Activated naive CD8-positive, alpha-beta T cell treated with anti-CD3 and anti-CD28 coated beads for 36 hours (primary cell): ENCODE measurements around the gene CIRBP. TPM values are rescaled to one million over a fixed set of nuclear protein-coding genes. Genes with fewer than 3 reads are reported as not detected.

Source experiments
- DNase-seq: peaks from one replicate; pipeline ENCODE4 v3.0.0; 2021
- H3K27ac Mint-ChIP-seq: one replicate; pipeline ENCODE4 v1.8.0; 2022; ENCODE audit warnings: mild to moderate bottlenecking, moderate library complexity, mixed read lengths
- H3K27me3 Mint-ChIP-seq: one replicate; pipeline ENCODE4 v1.8.0; 2022; ENCODE audit warnings: mild to moderate bottlenecking, mixed read lengths
- H3K36me3 Mint-ChIP-seq: one replicate; pipeline ENCODE4 v1.8.0; 2021; ENCODE audit warnings: mild to moderate bottlenecking, mixed read lengths
- H3K4me1 Mint-ChIP-seq: one replicate; pipeline ENCODE4 v1.8.0; 2021; ENCODE audit warnings: mixed read lengths
- H3K4me3 Mint-ChIP-seq: one replicate; pipeline ENCODE4 v1.8.0; 2022; ENCODE audit warnings: mild to moderate bottlenecking, moderate library complexity, mixed read lengths
- H3K9me3 Mint-ChIP-seq: one replicate; pipeline ENCODE4 v1.8.0; 2022; ENCODE audit warnings: mixed read lengths
- total RNA-seq, 2 experiments: library from RNA; stranded (reverse); gene quantifications; one replicate each; pipeline ENCODE4 v1.2.3, GENCODE V29; 2021

CIRBP gene
- total RNA-seq, result 100 to 1,000 TPM; 208 to 216 TPM

DNA sequence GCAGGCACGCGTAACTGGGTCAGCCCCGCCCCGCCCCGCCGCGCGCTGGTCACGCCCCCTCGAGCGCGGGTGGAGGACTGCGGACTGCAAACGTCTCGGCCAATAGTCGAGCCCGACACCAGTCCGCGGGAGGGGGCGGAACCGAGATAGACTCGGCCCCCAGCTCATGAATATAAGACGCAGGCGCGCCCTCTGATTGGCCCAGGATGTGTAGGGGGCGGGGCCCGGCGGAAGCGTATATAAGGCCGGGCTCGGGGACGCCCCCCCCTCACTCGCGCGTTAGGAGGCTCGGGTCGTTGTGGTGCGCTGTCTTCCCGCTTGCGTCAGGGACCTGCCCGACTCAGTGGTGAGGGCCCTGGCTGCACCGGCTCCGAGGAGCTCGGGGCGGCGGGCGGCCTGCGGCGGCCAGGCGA lies at the start of gene CIRBP:
Gene CIRBP, plus strand, starts transcription at position 268 of the 413 bp plus-strand sequence. CDS start 1,602 bp downstream, outside the sequence.
- H3K27me3 Mint-ChIP-seq, result peaks cover 4% of the 10 kb centered on the region
- peaks cover 64% of the 10 kb centered on the region for H3K4me1 Mint-ChIP-seq
- H3K9me3 Mint-ChIP-seq, result no peaks in the 10 kb centered on the region
- H3K27ac Mint-ChIP-seq, result peak within 1 kb of the TSS; percentile 96
- H3K36me3 Mint-ChIP-seq, result peaks cover 40% of the 10 kb centered on the region
- peak; percentile 99 for DNase-seq
- peak within 1 kb of the TSS; percentile 96 for H3K4me3 Mint-ChIP-seq

DNA sequence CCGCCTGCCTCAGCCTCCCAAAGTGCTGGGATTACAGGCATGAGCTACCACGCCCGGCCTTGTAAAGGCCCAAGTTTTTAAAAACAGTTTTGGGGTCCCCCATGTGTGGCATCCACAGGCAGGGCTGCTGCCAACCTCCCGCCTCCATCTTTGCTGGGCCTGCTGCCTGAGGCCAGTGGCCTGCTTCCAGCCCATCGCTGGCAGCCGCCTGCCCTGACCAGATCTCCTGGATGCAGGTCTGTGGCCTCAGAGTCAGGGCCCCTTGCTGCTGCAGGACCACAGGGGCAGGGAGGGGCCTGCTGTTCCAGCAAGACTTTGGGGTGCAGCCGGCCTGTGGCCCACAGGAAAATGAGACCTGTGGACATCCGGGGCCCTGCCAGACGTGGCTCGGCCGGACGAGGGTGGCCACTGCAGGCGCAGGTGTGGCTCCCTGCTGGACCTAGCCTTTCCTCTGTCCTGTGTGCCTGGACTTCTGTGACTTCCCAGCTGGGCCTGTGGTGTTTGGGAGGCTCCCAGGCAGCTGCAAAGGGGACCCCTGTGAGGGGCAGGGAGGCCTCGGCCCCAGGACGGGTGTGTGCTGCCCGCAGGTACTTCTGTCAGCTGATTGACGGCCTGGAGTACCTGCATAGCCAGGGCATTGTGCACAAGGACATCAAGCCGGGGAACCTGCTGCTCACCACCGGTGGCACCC lies 49.2 kb upstream of the CIRBP start:
- H3K9me3 Mint-ChIP-seq, result no peaks in the 10 kb centered on the region
- no peaks in the 10 kb centered on the region for H3K4me1 Mint-ChIP-seq
- H3K27ac Mint-ChIP-seq, result no peak overlapping the region
- H3K36me3 Mint-ChIP-seq, result no peaks in the 10 kb centered on the region
- no peak overlapping the region for H3K4me3 Mint-ChIP-seq
- H3K27me3 Mint-ChIP-seq, result no peaks in the 10 kb centered on the region
- no peak for DNase-seq

DNA sequence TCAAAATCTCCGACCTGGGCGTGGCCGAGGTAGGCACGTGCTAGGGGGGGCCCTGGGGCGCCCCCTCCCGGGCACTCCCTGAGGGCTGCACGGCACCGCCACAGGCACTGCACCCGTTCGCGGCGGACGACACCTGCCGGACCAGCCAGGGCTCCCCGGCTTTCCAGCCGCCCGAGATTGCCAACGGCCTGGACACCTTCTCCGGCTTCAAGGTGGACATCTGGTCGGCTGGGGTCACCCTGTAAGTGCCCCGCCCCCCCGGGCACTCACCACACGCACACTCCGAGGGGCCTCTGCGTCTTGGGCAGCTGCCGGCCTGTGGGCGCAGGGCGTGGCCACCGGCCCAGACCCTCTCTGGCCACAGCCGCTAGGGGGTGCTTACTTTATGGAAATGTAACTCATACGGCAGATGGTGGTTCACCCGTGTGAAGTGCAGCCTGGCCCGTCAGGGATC lies 48.6 kb upstream of the CIRBP start:
- no peaks in the 10 kb centered on the region for H3K27me3 Mint-ChIP-seq
- DNase-seq, result no peak
- H3K9me3 Mint-ChIP-seq, result no peaks in the 10 kb centered on the region
- no peak overlapping the region for H3K27ac Mint-ChIP-seq
- H3K4me1 Mint-ChIP-seq, result no peaks in the 10 kb centered on the region
- H3K4me3 Mint-ChIP-seq, result no peak overlapping the region
- H3K36me3 Mint-ChIP-seq, result no peaks in the 10 kb centered on the region

DNA sequence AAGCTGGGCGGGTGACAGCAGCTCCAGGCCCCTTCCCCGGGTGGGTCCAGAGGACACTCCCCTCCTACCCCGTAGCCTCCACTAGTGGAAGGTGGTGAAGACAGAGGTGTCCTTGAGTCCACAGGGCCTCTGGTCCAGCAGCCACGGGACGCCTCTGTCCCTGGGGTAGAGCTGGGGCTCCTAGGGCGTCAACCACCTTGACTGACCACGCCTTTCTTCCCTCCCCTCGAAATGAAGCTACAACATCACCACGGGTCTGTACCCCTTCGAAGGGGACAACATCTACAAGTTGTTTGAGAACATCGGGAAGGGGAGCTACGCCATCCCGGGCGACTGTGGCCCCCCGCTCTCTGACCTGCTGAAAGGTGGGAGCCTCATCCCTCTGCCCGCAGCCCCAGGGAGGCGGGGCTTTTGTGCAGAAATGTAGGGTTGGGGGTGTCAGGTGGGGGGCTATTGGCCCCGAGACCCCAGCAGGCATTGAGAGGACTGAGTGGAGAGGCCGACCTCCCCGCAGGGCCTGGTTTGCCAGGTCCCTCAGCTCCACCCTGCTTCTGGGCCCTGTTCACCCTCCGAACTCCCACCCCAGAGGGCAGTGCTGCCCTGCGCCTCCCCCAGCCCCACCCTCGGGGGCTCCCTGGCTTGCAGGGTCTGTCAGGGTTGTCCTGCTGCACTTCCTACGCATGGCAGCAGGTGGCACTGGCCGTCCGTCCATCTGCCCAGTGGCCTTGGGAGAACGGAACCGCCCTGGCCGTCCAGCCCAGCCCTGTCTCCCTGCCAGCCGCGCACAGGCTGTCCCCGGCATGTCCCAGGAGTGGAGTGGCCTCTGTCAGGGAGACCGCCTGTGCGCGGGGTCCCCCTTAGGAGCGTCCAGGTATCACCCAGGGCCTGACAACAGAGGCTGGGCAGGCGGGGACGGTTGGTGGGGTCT lies 47.9 kb upstream of the CIRBP start:
- H3K9me3 Mint-ChIP-seq, result no peaks in the 10 kb centered on the region
- H3K27ac Mint-ChIP-seq, result no peak overlapping the region
- no peaks in the 10 kb centered on the region for H3K27me3 Mint-ChIP-seq

DNA sequence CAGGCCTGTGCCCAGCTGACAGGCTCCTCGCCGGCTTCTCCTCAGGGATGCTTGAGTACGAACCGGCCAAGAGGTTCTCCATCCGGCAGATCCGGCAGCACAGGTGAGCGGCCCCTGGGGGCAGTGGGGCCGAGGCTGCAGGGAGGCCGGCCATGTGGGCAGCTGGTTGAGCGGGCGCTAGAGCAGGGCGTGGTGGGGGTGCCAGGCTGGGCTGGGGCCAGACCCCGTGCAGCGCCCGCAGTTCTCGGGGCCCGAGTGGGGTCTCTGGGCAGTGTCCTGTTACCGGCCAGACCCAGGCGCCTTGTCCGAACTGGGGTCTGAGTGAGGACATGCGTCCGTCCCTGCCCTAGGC lies 47.3 kb upstream of the CIRBP start:
- Mint-ChIP-seq H3K36me3 (no peaks in the 10 kb centered on the region), H3K4me1 (no peaks in the 10 kb centered on the region), H3K27ac (no peak overlapping the region), H3K9me3 (no peaks in the 10 kb centered on the region), H3K27me3 (no peaks in the 10 kb centered on the region), H3K4me3 (no peak overlapping the region)
- no peak for DNase-seq

More for the DNA sequence above, 47.9 kb upstream of the CIRBP start:
- no peak for DNase-seq
- H3K4me1 Mint-ChIP-seq, result no peaks in the 10 kb centered on the region
- H3K36me3 Mint-ChIP-seq, result no peaks in the 10 kb centered on the region
- H3K4me3 Mint-ChIP-seq, result no peak overlapping the region

DNA sequence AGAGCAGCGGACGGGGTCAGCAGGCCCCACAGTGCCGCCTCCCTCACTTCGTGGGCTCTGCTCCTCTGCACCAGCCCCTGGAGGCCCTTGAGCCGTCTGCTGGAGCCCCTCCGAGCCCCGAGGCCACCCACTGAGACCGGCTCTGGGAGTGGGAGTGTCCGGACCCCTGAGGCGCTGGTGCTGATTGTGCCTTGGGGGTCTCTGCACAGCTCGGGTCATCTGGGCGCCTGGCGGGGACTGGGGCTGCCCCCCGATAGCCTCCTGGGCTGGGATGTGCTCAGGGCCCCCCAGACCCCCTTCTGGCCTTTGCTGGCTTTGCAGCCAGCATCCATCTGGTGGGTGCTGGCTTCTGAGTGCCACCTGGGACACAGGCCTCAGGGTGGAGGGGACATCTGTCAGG lies 46.7 kb upstream of the CIRBP start:
- no peaks in the 10 kb centered on the region for H3K27me3 Mint-ChIP-seq
- no peak overlapping the region for H3K27ac Mint-ChIP-seq
- no peak for DNase-seq
- H3K36me3 Mint-ChIP-seq, result no peaks in the 10 kb centered on the region
- H3K4me3 Mint-ChIP-seq, result no peak overlapping the region
- H3K9me3 Mint-ChIP-seq, result no peaks in the 10 kb centered on the region
- H3K4me1 Mint-ChIP-seq, result no peaks in the 10 kb centered on the region

DNA sequence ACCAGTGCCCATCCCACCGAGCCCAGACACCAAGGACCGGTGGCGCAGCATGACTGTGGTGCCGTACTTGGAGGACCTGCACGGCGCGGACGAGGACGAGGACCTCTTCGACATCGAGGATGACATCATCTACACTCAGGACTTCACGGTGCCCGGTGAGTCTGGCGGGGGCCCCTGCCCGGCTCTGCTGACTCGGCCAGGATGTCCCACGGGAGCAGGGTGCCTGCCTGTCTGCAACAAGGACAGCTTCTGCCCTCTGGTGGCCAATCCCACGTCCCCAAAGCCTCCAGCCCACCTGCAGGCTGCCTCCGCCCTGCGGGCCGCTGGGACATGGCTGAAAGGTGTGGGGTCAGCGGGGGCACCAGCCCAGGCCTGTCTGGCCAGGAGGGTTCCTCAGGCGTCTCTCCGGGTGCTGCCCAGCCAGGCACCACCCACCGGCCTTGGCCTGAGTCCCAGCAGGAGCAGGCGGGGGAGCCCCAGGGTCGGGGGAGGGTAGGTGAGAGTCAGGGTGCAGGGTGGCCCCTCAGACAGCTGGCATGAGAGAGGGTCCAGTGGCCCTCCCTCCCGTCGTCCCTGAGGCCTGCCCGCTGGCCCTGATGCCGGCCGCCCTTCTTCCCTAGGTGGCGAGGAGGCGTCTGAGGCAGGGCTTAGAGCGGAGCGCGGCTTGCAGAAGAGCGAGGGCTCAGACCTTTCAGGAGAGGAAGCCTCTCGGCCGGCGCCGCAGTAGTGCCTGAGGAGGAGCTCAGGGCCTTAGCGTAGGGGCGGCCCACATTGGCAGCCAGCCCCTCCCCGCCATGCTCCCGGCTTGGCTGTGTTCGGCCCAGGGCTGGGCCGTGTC lies 45.9 kb upstream of the CIRBP start:
- no peak for DNase-seq
- no peak overlapping the region for H3K27ac Mint-ChIP-seq
- no peaks in the 10 kb centered on the region for H3K9me3 Mint-ChIP-seq
- H3K4me1 Mint-ChIP-seq, result no peaks in the 10 kb centered on the region
- H3K4me3 Mint-ChIP-seq, result no peak overlapping the region
- no peaks in the 10 kb centered on the region for H3K27me3 Mint-ChIP-seq
- H3K36me3 Mint-ChIP-seq, result peaks cover 2% of the 10 kb centered on the region

DNA sequence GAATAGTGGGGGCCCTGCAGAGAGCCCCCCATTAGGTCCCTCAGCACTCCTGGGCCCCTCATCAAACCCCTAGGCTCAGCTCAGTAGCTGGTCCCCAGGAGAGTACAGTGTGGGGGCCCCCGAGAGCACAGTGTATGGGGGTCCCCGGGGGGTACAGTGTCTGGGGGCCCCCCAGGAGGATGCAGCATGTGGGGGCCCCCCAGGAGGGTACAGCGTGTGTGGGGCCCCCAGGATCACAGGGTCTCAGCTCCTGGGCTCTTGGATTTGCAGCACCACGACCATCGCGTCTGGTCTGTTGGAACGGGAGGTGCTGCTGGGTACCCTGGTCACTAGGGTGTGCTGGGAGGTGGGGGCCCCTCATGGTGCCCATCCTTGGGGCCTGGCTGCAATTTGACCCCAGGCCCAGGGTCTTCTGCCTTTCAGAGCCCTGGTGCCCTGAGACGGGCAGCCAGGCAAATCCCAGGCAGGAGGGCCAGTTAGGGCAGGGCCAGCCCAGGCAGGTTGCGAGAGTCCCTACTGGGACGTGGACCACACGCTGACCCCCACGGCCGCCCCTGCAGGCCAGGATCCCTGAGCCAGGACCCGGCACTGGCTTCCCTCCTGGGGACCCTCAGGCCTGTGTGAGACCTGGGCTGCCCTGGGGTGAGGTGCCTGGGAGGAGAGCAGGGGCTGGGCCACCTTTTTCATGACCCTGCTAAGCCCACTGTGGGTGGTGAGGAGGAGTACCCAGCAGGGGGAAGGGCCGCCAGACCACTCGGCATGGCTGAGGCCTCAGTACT lies 44.9 kb upstream of the CIRBP start:
- H3K4me1 Mint-ChIP-seq, result no peaks in the 10 kb centered on the region
- H3K27ac Mint-ChIP-seq, result no peak overlapping the region
- H3K36me3 Mint-ChIP-seq, result peaks cover 2% of the 10 kb centered on the region
- no peaks in the 10 kb centered on the region for H3K27me3 Mint-ChIP-seq
- H3K9me3 Mint-ChIP-seq, result no peaks in the 10 kb centered on the region
- no peak for DNase-seq
- no peak overlapping the region for H3K4me3 Mint-ChIP-seq

DNA sequence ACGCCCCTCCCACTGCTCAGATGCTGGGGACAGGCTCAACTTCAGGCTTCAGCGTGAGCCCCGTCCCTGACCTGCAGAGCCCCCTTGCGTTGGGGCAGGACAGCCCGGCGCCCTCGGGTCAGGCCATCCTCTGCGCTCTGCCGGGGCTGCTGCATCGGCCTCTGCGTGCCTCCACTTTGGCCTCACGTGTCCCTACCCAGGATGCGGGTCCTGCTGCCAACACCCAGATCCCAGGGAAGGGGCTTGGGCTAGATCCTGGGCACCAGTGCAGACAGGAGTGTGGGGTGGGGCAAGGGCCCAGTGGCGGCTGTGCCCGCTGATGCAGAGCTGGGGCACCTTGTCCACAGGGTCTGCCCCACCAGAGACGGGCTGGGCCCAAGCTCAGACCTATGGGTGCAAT lies 44.3 kb upstream of the CIRBP start:
- Mint-ChIP-seq H3K27ac (no peak overlapping the region), H3K4me3 (no peak overlapping the region), H3K27me3 (no peaks in the 10 kb centered on the region), H3K9me3 (no peaks in the 10 kb centered on the region), H3K36me3 (peaks cover 2% of the 10 kb centered on the region), H3K4me1 (no peaks in the 10 kb centered on the region)
- DNase-seq, result no peak

DNA sequence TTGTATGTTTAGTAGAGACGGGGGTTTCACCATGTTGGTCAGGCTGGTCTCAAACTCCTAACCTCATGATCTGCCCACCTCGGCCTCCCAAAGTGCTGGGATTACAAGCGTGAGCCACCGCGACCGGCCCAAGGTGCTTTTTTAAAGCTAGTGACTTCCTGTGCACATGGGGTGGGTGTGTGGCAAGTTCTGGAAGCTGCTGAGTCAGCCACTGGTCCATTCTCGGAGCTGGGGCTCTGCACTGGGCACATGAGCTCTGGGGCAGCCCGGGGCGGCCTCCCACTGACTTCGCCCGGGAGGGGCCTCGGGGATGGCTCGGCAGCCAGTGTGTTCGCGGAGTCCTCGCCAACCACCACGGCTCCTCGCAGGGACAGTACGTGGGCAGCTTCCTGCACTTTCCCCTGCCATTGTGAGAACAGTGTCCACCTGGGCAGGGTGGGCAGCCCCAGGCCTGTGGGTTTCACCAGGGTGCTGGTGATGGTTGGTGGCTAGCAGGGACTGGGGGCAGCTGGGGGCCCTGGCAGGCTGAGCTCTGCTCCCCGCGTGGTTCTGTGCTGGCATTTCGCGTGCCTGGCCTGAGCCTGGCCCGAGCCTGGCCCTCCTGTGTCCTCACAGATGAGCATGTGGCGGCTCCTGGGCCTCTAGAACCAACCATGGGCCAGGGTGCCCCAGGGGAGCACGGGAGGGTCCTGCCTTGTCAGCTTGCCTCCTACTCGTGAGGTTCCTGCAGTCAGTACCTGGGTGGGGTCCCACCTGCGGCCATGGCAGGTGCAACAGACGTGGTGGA lies 43.5 kb upstream of the CIRBP start:
- H3K36me3 Mint-ChIP-seq, result peaks cover 2% of the 10 kb centered on the region
- H3K27me3 Mint-ChIP-seq, result no peaks in the 10 kb centered on the region
- no peak overlapping the region for H3K27ac Mint-ChIP-seq
- H3K4me1 Mint-ChIP-seq, result no peaks in the 10 kb centered on the region
- DNase-seq, result no peak
- no peak overlapping the region for H3K4me3 Mint-ChIP-seq
- H3K9me3 Mint-ChIP-seq, result no peaks in the 10 kb centered on the region

DNA sequence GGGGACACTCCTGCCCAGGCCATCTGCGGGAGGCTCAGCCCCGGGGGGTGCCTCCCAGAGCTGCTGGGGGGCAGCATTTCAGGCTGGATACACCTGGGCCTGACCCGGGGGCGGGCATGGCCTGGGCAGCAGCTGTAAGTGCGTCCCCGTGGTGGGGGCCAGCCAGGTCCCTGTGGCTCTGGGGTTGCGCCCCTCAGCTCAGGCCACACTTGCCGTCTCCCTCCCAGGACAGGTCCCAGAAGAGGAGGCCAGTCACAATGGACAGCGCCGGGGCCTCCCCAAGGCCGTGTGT lies 43.0 kb upstream of the CIRBP start:
- Mint-ChIP-seq H3K36me3 (peaks cover 2% of the 10 kb centered on the region), H3K4me1 (no peaks in the 10 kb centered on the region), H3K4me3 (no peak overlapping the region), H3K27me3 (no peaks in the 10 kb centered on the region), H3K27ac (no peak overlapping the region), H3K9me3 (no peaks in the 10 kb centered on the region)
- DNase-seq, result no peak

DNA sequence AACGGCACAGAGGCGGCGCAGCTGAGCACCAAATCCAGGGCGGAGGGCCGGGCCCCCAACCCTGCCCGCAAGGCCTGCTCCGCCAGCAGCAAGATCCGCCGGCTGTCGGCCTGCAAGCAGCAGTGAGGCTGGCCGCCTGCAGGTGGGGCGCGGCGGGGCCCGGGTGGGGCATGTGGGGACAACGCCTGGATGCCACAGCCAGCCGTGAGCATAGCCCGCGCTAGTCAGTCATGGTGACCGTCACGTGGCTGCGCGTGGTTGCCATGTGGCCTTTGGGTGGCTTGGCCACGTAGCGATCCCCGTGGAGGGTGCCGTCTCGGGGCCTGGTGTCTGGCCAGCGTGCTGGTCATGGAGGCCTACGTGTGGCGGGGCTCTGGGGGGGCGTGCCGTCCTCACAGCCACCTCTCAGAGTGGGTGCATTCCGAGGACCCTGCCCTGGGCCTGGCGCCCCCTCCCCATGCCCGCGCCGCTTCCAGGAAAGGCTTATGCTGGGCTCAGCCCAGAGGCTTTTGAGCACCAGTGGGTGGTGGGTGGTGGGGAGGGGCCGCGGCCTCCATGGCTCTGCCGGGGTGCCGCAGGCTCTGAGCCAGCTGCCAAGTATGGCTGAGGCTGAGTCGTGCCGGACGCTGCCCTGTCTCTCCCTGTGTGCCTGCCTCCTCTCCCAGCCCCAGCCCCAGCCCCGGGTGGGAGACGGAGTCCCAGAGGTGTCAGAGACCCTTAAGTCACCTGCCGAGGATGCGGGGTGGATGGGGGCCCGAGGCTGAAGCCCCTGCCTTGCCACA lies 42.4 kb upstream of the CIRBP start:
- H3K4me3 Mint-ChIP-seq, result no peak overlapping the region
- no peaks in the 10 kb centered on the region for H3K9me3 Mint-ChIP-seq
- no peaks in the 10 kb centered on the region for H3K4me1 Mint-ChIP-seq
- no peak overlapping the region for H3K27ac Mint-ChIP-seq
- no peaks in the 10 kb centered on the region for H3K27me3 Mint-ChIP-seq
- H3K36me3 Mint-ChIP-seq, result peaks cover 2% of the 10 kb centered on the region
- no peak for DNase-seq

DNA sequence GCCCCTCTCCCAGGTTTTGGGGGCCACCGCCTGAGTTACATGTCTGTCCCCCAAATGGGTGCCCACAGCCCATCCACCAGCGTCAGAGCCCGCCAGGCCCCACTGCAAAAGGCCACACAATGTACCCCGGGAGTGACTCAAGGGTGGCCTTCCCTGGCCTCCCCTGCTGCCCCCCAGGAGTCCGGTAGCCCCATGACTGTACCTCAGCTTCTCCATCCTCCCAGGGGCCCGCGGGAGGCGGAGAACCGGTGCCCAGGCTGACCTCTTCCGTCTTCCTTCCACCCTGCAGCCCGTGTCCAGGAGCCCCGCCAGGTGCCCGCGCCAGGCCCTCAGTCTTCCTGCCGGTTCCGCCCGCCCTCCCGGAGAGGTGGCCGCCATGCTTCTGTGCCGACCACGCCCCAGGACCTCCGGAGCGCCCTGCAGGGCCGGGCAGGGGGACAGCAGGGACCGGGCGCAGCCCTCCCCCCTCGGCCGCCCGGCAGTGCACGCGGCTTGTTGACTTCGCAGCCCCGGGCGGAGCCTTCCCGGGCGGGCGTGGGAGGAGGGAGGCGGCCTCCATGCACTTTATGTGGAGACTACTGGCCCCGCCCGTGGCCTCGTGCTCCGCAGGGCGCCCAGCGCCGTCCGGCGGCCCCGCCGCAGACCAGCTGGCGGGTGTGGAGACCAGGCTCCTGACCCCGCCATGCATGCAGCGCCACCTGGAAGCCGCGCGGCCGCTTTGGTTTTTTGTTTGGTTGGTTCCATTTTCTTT lies 41.7 kb upstream of the CIRBP start:
- H3K36me3 Mint-ChIP-seq, result peaks cover 2% of the 10 kb centered on the region
- no peak for DNase-seq
- no peak overlapping the region for H3K4me3 Mint-ChIP-seq
- no peaks in the 10 kb centered on the region for H3K4me1 Mint-ChIP-seq
- H3K27ac Mint-ChIP-seq, result no peak overlapping the region
- H3K27me3 Mint-ChIP-seq, result no peaks in the 10 kb centered on the region
- H3K9me3 Mint-ChIP-seq, result no peaks in the 10 kb centered on the region
